HepG2 (cell line): Measurements from ENCODE around the gene ARHGEF16. TPM values are rescaled to one million over a fixed set of nuclear protein-coding genes. Genes with fewer than 3 reads are reported as not detected.

Source experiments
- ATAC-seq: fragments of 200-7000 bp; cut with Tn5 transposase; 3 replicates; pipeline ENCODE4 v1.9.1; 2020; ENCODE audit warnings: mild to moderate bottlenecking, moderate library complexity
- Bru-seq: library from RNA; stranded (reverse); fragments of 400-500 nt; gene quantifications from one replicate; lab custom pipeline; 2021; lab: Mats Ljungman, UMichigan
- BruChase-seq, 2 experiments: library from RNA; stranded (reverse); fragments of 400-500 nt; gene quantifications; one replicate each; lab custom pipeline; 2021; lab: Mats Ljungman, UMichigan
- BruUV-seq: library from RNA; stranded (reverse); fragments of 400-500 nt; replicated peaks from 2 replicates; lab custom pipeline; 2021; lab: Mats Ljungman, UMichigan
- CTCF ChIA-PET: fragments of 300-600 bp; formaldehyde crosslinking; extraction: SDS; loops from one replicate; lab custom pipeline; 2021; ENCODE audit warnings: low total read pairs, inconsistent platforms, low intra/inter-chr PET ratio; lab: Yijun Ruan, JAX
- POLR2A ChIA-PET: fragments of 350-600 bp; sonication (Branson Sonifier 250); formaldehyde crosslinking; loops from one replicate; lab custom pipeline; 2020; ENCODE audit warnings: antibody characterized with exemption, inconsistent platforms; lab: Yijun Ruan, JAX
- DNase-seq: peaks from one replicate; pipeline ENCODE4 v3.0.0-alpha.2; 2015; ENCODE audit warnings: low spot score
- FAIRE-seq: peaks from 3 replicates; lab custom pipeline; 2011; peaks lifted over from hg19 to GRCh38; lab: Jason Lieb, UNC
- H2AFZ ChIP-seq: one replicate; pipeline ENCODE4 v1.6.1; 2011; ENCODE audit warnings: low read length, inconsistent platforms
- H3K27ac ChIP-seq: fragments of 300-600 bp; 3 replicates; pipeline ENCODE4 v1.8.0; 2011; ENCODE audit warnings: mixed run types, mild to moderate bottlenecking, mixed read lengths, low read length, inconsistent platforms; ENCODE audit not compliant: insufficient read depth; ENCODE audit errors: extremely low read length
- H3K27me3 ChIP-seq, 2 experiments: fragments of 200-600 bp in 1 of 2; 2 replicates in 1 of 2; 3 replicates in 1 of 2; pipeline versions ENCODE4 v1.6.0 to v1.8.0; 2011; ENCODE audit warnings: low read length in 2 of 2, mild to moderate bottlenecking in 2 of 2, moderate library complexity in 2 of 2, inconsistent platforms in 1 of 2; ENCODE audit not compliant: insufficient read depth in 2 of 2, control insufficient read depth in 1 of 2
- H3K36me3 ChIP-seq, 2 experiments: fragments of 200-600 bp in 1 of 2; replicated peaks in 1 of 2; 2 replicates in 1 of 2; 3 replicates in 1 of 2; pipeline versions ENCODE4 v1.5.1 to v1.8.0; 2011; ENCODE audit warnings: low read length in 2 of 2, inconsistent platforms in 1 of 2; ENCODE audit not compliant: insufficient read depth in 2 of 2, control insufficient read depth in 1 of 2
- H3K4me1 ChIP-seq: 2 replicates; pipeline ENCODE4 v1.5.1; 2012; ENCODE audit warnings: low read length, inconsistent platforms; ENCODE audit not compliant: insufficient read depth
- H3K4me2 ChIP-seq: 2 replicates; pipeline ENCODE4 v1.6.0; 2011; ENCODE audit warnings: low read depth, low read length, inconsistent platforms
- H3K4me3 ChIP-seq, 3 experiments: fragments of 200-600 bp in 1 of 3; sonication (generic), shearing (Covaris generic) in 1 of 3; replicated peaks in 1 of 3; 2 replicates each; pipeline ENCODE4 v1.5.1; 2011 to 2016; ENCODE audit warnings: low read length in 3 of 3, inconsistent platforms in 2 of 3, low read depth in 2 of 3, mild to moderate bottlenecking in 2 of 3, control low read depth in 1 of 3, mixed read lengths in 1 of 3; ENCODE audit not compliant: insufficient read depth in 1 of 3
- H3K79me2 ChIP-seq: one replicate; pipeline ENCODE4 v1.6.1; 2011; ENCODE audit warnings: low read length, inconsistent platforms; ENCODE audit not compliant: insufficient read depth
- H3K9ac ChIP-seq: 2 replicates; pipeline ENCODE4 v1.6.0; 2011; ENCODE audit warnings: mild to moderate bottlenecking, low read depth, low read length, inconsistent platforms; ENCODE audit not compliant: insufficient read depth
- H3K9me3 ChIP-seq: 2 replicates; pipeline ENCODE4 v1.5.1; 2012; ENCODE audit warnings: mild to moderate bottlenecking, low read length
- H4K20me1 ChIP-seq: 2 replicates; pipeline ENCODE4 v1.6.0; 2011; ENCODE audit warnings: inconsistent platforms, mild to moderate bottlenecking, low read length, moderate library complexity; ENCODE audit not compliant: insufficient read depth
- CREB1 ChIP-seq, 2 experiments: fragments of 450-650 bp in 1 of 2; IDR thresholded peaks; 2 replicates each; pipeline ENCODE4 v1.6.1; 2016 to 2017; ENCODE audit warnings: control low read depth in 1 of 2, mild to moderate bottlenecking in 1 of 2, missing compliant biosample characterization in 1 of 2, missing genetic modification characterization in 1 of 2
- GPN1 ChIP-seq: sonication (generic); formaldehyde crosslinking; IDR thresholded peaks from 2 replicates; pipeline ENCODE4 v1.5.1; 2020; ENCODE audit warnings: missing genetic modification reagents, borderline replicate concordance
- HES4 ChIP-seq: sonication (generic); formaldehyde crosslinking; IDR thresholded peaks from 2 replicates; pipeline ENCODE4 v1.9.0; 2021; ENCODE audit warnings: mild to moderate bottlenecking, missing genetic modification reagents, borderline replicate concordance
- HMGA1 ChIP-seq: sonication (generic); formaldehyde crosslinking; conservative IDR thresholded peaks from 2 replicates; pipeline ENCODE4 v1.4.0; 2020; ENCODE audit warnings: missing genetic modification reagents
- KMT2A ChIP-seq: sonication (generic); formaldehyde crosslinking; IDR thresholded peaks from 2 replicates; pipeline ENCODE4 v1.4.0; 2020; ENCODE audit warnings: missing genetic modification reagents
- MIXL1 ChIP-seq: IDR thresholded peaks from 2 replicates; pipeline ENCODE4 v1.6.1; 2016
- SP4 ChIP-seq: sonication (generic); formaldehyde crosslinking; IDR thresholded peaks from 2 replicates; pipeline ENCODE4 v1.8.1; 2023; ENCODE audit warnings: mild to moderate bottlenecking, missing genetic modification reagents
- ZBTB2 ChIP-seq: sonication (generic); formaldehyde crosslinking; IDR thresholded peaks from 2 replicates; pipeline ENCODE4 v1.8.0; 2022; ENCODE audit warnings: low read depth, missing genetic modification reagents
- ZBTB37 ChIP-seq: sonication (generic); formaldehyde crosslinking; IDR thresholded peaks from 2 replicates; pipeline ENCODE4 v1.4.0; 2020; ENCODE audit warnings: mild to moderate bottlenecking, missing genetic modification reagents
- ZNF20 ChIP-seq: sonication (generic); formaldehyde crosslinking; IDR thresholded peaks from 2 replicates; pipeline ENCODE4 v1.4.0; 2020; ENCODE audit warnings: mild to moderate bottlenecking, moderate library complexity, missing genetic modification reagents
- ZNF205 ChIP-seq: IDR thresholded peaks from 2 replicates; pipeline ENCODE4 v1.6.1; 2018; ENCODE audit warnings: missing biosample characterization, missing genetic modification reagents
- ZNF737 ChIP-seq: sonication (generic); formaldehyde crosslinking; IDR thresholded peaks from 2 replicates; pipeline ENCODE4 v1.5.0; 2020; ENCODE audit warnings: missing genetic modification reagents, mild to moderate bottlenecking, borderline replicate concordance
- WGBS: methylation state at CpG from one replicate; pipeline ENCODE4 v1.1.6; 2017; ENCODE audit warnings: low lambda C conversion rate; 5-methylcytosine and 5-hydroxymethylcytosine counted together
- in situ Hi-C: cut with HindIII; loops from 2 replicates; pipeline ENCODE4 v1.10.0; 2017; ENCODE audit warnings: low pct_unique_long_range_greater_than_20kb; ENCODE audit not compliant: extremely low pct_ligation_motif_present
- intact Hi-C: fragments of 100-400 bp; cut with micrococcal nuclease; formaldehyde crosslinking; loops from one replicate; pipeline ENCODE4 v1.10.0; 2022; ENCODE audit not compliant: unreplicated experiment
- long read RNA-seq, 2 experiments: library from RNA in 1 of 2; library from polyadenylated mRNA in 1 of 2; stranded (forward) in 1 of 2; unstranded in 1 of 2; transcript quantifications; one replicate each; pipeline ENCODE4 v2.0.0, GENCODE V29; 2019 to 2022
- polyA minus RNA-seq, 3 experiments: library from RNA; depleted of rRNA, polyadenylated mRNA; stranded (reverse); fragments of >200 nt; gene quantifications; 2 replicates each; pipeline ENCODE4 v1.2.3, GENCODE V29; 2011; ENCODE audit warnings: low replicate concordance in 1 of 3
- polyA plus RNA-seq, 8 experiments: library from polyadenylated mRNA; depleted of rRNA in 3 of 8; stranded (reverse) in 7 of 8; unstranded in 1 of 8; fragments of >200 nt; fragmentation: Illumina TruSeq in 4 of 8; extraction: Trizol in 4 of 8; gene quantifications; 2 replicates each; pipeline versions ENCODE4 v1.2.1 to v1.2.3, GENCODE V29; 2011 to 2016; ENCODE audit warnings: low read depth in 4 of 8, missing spikeins in 1 of 8, mixed read lengths in 1 of 8; ENCODE audit not compliant: insufficient read depth in 1 of 8
- total RNA-seq, 5 experiments: library from RNA; depleted of rRNA; stranded (reverse); fragments of >200 nt; fragmentation: Illumina TruSeq; extraction: Trizol; gene quantifications; 2 replicates each; pipeline ENCODE4 v1.2.3, GENCODE V29; 2016; ENCODE audit warnings: low read depth in 1 of 5

Gene ARHGEF16
- total RNA-seq (2016; rRNA removed; fragmentation: Illumina TruSeq; extraction: Trizol) (15.9 and 20.3 TPM in 2 replicates), polyA plus RNA-seq (2011; rRNA removed) (39.9 and 59.7 TPM in 2 replicates), polyA minus RNA-seq (2011; rRNA and poly(A)+ RNA removed; ENCODE audit: low replicate concordance) (30.5 and 69.1 TPM in 2 replicates), Bru-seq, nascent RNA (percentile 63 among the genes with signal in this experiment), BruChase-seq, experiment 1, labeled RNA remaining after a 6-hour chase (percentile 74 among the genes with signal in this experiment), BruChase-seq, experiment 2, labeled RNA remaining after a 2-hour chase (percentile 64 among the genes with signal in this experiment)
- total RNA-seq (2016; cell fraction: cytosol; rRNA removed; fragmentation: Illumina TruSeq; extraction: Trizol; ENCODE audit: low read depth), result 6.0 and 6.6 TPM in 2 replicates
- total RNA-seq (2016; cell fraction: insoluble cytoplasmic fraction; rRNA removed; fragmentation: Illumina TruSeq; extraction: Trizol), result 14.5 and 24.2 TPM in 2 replicates
- total RNA-seq (2016; cell fraction: membrane; rRNA removed; fragmentation: Illumina TruSeq; extraction: Trizol), result 7.4 and 7.6 TPM in 2 replicates
- 21.4 and 22.0 TPM in 2 replicates for total RNA-seq (2016; cell fraction: nucleus; rRNA removed; fragmentation: Illumina TruSeq; extraction: Trizol)
- polyA plus RNA-seq (2011; cell fraction: cytosol; rRNA removed), result 23.3 and 35.8 TPM in 2 replicates
- 382 and 454 TPM in 2 replicates for polyA plus RNA-seq (2011; cell fraction: nucleus; rRNA removed)
- 19.7 and 28.0 TPM in 2 replicates for polyA plus RNA-seq (2012)
- 2.5 and 2.8 TPM in 2 replicates for polyA plus RNA-seq (2016; cell fraction: cytosol; fragmentation: Illumina TruSeq; extraction: Trizol; ENCODE audit: low read depth)
- 12.5 and 17.8 TPM in 2 replicates for polyA plus RNA-seq (2016; cell fraction: insoluble cytoplasmic fraction; fragmentation: Illumina TruSeq; extraction: Trizol; ENCODE audit: low read depth)
- polyA plus RNA-seq (2016; cell fraction: membrane; fragmentation: Illumina TruSeq; extraction: Trizol; ENCODE audit: low read depth), result 4.2 and 4.8 TPM in 2 replicates
- 58.7 and 59.2 TPM in 2 replicates for polyA plus RNA-seq (2016; cell fraction: nucleus; fragmentation: Illumina TruSeq; extraction: Trizol; ENCODE audit: insufficient read depth, low read depth)
- polyA minus RNA-seq (2011; cell fraction: cytosol; rRNA and poly(A)+ RNA removed), result 13.4 and 17.4 TPM in 2 replicates
- 38.4 and 41.6 TPM in 2 replicates for polyA minus RNA-seq (2011; cell fraction: nucleus; rRNA and poly(A)+ RNA removed)
- long read RNA-seq, experiment 1, partial matches to known transcripts, result 7 of 25 reads
- long read RNA-seq, experiment 1, other reads (novel, unspliced or antisense), result 14 of 25 reads
- long read RNA-seq, experiment 2, transcript ARHGEF16-203 (15 exons, 3,061 nt), result major isoform, 21 of 74 reads
- long read RNA-seq, experiment 2, partial matches to known transcripts, result 25 of 74 reads
- long read RNA-seq, experiment 2, other reads (novel, unspliced or antisense), result 28 of 74 reads

- peak; percentile 17 for ATAC-seq
- 13% methylated on average over 9 of the region's 84 CpGs for WGBS
- Histone ChIP-seq H3K27ac (peak within 1 kb of the TSS; percentile 98), H2AFZ (no peak within 1 kb of the TSS), H3K4me2 (peak within 1 kb of the TSS; percentile 99), H3K36me3 (no peaks in the 10 kb centered on the region), H3K27me3 (no peaks in the 10 kb centered on the region), H3K4me1 (peaks cover 83% of the 10 kb centered on the region), H3K9ac (peak within 1 kb of the TSS; percentile 86), H3K9me3 (no peaks in the 10 kb centered on the region), H4K20me1 (no peaks in the 10 kb centered on the region; the same call in 1 of the 2 replicates), H3K79me2 (peaks cover 24% of the 10 kb centered on the region), H3K4me3 (peak within 1 kb of the TSS; percentile 67 to 79 (median 70))
- intact Hi-C loops, result loop anchor here (1.0 to 5.0 kb wide), 3 partner anchors 17 to 168 kb away; no protein-coding TSS in a partner anchor
- in situ Hi-C loops, result no loop called here
- DNase-seq, result peak; percentile 72
- no peak for FAIRE-seq
- BruUV-seq, result no TSS peak
- ChIA-PET POLR2A (interaction anchor here (1.0 to 11.4 kb wide), 6 partner anchors 9 to 31 kb away, joined by 3 to 282 read pairs (median 10); no protein-coding TSS in a partner anchor), CTCF (interaction anchor here (0.9 to 4.4 kb wide), 3 partner anchors 18 to 29 kb away, joined by 3 to 70 read pairs (median 57); no protein-coding TSS in a partner anchor)
- TF ChIP-seq CREB1 (IDR thresholded peaks at IDR 0.05) (no peak; the same call in 1 of the 2 replicates), CREB1 (CRISPR knock-in tag; IDR thresholded peaks at IDR 0.05) (no peak), ZBTB2 (CRISPR knock-in tag) (peak; percentile 78; the same call in 1 of the 2 replicates), SP4 (peak; percentile 39; the same call in 1 of the 2 replicates), MIXL1 (CRISPR knock-in tag) (no peak), KMT2A (CRISPR knock-in tag) (no peak; the same call in 1 of the 2 replicates), GPN1 (no peak), ZNF205 (CRISPR knock-in tag) (no peak), ZNF737 (no peak), ZNF20 (CRISPR knock-in tag) (no peak), HMGA1 (CRISPR knock-in tag) (no peak), HES4 (CRISPR knock-in tag) (peak; percentile 87; the same call in 1 of the 2 replicates), ZBTB37 (CRISPR knock-in tag) (no peak)
Observed at GRCh38 chr1:3453891-3454810, at the start of gene ARHGEF16. TSS of gene ARHGEF16 (plus strand) at chr1:3454665. CDS start at chr1:3463085, 8,420 bp downstream.
